ENCODE data around the gene SCCPDH.
"Not testable (repeated sequence)": the region's sequence is repeated elsewhere in the genome, so short reads cannot be mapped to it uniquely, and the experiment has no call there.

Gene SCCPDH

DNA sequence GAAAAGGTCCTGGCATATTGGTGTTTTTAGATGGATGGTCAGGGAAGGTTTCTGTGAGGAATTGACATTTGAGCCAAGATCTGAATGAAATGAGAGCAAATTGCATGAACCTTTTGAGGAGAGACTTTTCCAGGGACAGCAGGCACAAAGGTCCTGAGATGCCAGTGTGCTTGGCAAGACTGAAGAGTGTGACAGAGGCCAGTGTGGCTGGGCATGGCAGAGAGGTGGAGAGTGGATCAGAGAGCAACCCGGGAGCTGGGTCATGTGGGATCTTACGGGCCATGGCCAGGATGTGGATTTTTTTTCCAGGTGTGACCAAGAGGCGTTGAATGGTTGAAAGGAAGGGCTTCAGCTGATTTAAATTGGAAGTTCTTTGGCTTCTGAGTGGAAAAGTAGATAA lies 3.4 kb downstream of the SCCPDH start:
- ChIA-PET POLR2A (no interaction called here), CTCF (no interaction called here)
- TF ChIP-seq GLI2 (tag by site-specific recombination; IDR thresholded peaks at IDR 0.05; ENCODE audit: borderline replicate concordance, low read depth) (no peak), KLF10 (tag by site-specific recombination; IDR thresholded peaks at IDR 0.05) (no peak), KLF9 (tag by site-specific recombination; IDR thresholded peaks at IDR 0.05; ENCODE audit: low read depth) (no peak), HOXA7 (CRISPR knock-in tag; IDR thresholded peaks at IDR 0.05; ENCODE audit: borderline replicate concordance) (no peak), ZNF157 (tag by site-specific recombination; IDR thresholded peaks at IDR 0.05) (no peak), KLF8 (tag by site-specific recombination; IDR thresholded peaks at IDR 0.05) (no peak), ZNF610 (tag by site-specific recombination; IDR thresholded peaks at IDR 0.05; ENCODE audit: borderline replicate concordance) (no peak), ZSCAN16 (tag by site-specific recombination; IDR thresholded peaks at IDR 0.05) (no peak), ZFP3 (tag by site-specific recombination; IDR thresholded peaks at IDR 0.05; ENCODE audit: low read depth) (no peak), ZNF837 (tag by site-specific recombination; IDR thresholded peaks at IDR 0.05) (no peak), ZNF274 (IDR thresholded peaks at IDR 0.05; ENCODE audit: low read length) (no peak), ZNF274 (tag by site-specific recombination; IDR thresholded peaks at IDR 0.05; ENCODE audit: borderline replicate concordance) (no peak), ZNF600 (tag by site-specific recombination; IDR thresholded peaks at IDR 0.05) (no peak), ZNF571 (tag by site-specific recombination; IDR thresholded peaks at IDR 0.05) (no peak), ZNF830 (tag by site-specific recombination; IDR thresholded peaks at IDR 0.05; ENCODE audit: low read depth) (no peak), ZNF423 (tag by site-specific recombination; IDR thresholded peaks at IDR 0.05) (no peak), ZNF701 (tag by site-specific recombination; IDR thresholded peaks at IDR 0.05) (no peak)
- TF ChIP-seq, protein P1, sequence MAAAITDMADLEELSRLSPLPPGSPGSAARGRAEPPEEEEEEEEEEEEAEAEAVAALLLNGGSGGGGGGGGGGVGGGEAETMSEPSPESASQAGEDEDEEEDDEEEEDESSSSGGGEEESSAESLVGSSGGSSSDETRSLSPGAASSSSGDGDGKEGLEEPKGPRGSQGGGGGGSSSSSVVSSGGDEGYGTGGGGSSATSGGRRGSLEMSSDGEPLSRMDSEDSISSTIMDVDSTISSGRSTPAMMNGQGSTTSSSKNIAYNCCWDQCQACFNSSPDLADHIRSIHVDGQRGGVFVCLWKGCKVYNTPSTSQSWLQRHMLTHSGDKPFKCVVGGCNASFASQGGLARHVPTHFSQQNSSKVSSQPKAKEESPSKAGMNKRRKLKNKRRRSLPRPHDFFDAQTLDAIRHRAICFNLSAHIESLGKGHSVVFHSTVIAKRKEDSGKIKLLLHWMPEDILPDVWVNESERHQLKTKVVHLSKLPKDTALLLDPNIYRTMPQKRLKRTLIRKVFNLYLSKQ (tag by site-specific recombination; IDR thresholded peaks at IDR 0.05; ENCODE audit: borderline replicate concordance), result no peak
- no peak overlapping the region for H3K4me3 ChIP-seq (ENCODE audit: low read depth, low read length)
- no peaks in the 10 kb centered on the region for H3K9me3 ChIP-seq (ENCODE audit: control insufficient read depth, insufficient read depth, low read depth, low read length)
- H3K36me3 ChIP-seq (ENCODE audit: control insufficient read depth in 2 of 2, insufficient read depth in 1 of 2, low read length in 2 of 2), result peaks cover 0 to 42% of the 10 kb centered on the region in 2 experiments; a peak in 1 of 3 replicates
- no peaks in the 10 kb centered on the region for H3K4me1 ChIP-seq (ENCODE audit: control insufficient read depth, insufficient read depth, low read length)
- H3K27ac ChIP-seq (ENCODE audit: extremely low read depth, low read depth, low read length), result no peak overlapping the region

DNA sequence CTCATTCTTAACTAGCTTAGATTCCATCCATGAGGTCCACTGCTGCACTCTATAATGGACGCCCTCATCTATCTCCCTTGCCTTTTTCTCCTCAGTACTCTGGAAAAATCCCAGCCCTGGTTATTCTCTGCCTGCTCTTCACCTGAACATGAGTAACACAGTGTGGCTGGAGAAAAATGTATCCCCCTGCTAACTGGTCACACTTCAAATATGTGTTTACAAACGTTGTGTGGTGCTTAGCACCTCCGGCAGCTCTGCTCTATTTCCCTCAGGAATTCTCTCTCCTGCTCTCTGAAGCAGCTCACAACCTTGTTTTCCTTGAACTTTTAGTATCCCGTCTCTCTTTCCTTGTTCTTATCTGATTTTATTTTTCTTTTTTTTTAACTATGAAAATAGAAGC lies 4.1 kb downstream of the SCCPDH start:
- TF ChIP-seq GFI1B (tag by site-specific recombination; IDR thresholded peaks at IDR 0.05) (no peak), ZNF544 (tag by site-specific recombination; IDR thresholded peaks at IDR 0.05) (no peak)
- ChIA-PET POLR2A (no interaction called here), CTCF (interaction anchor here (0.6 kb wide), 1 partner anchor 16 kb away, joined by 3 read pairs; no protein-coding TSS in a partner anchor)
- no peaks in the 10 kb centered on the region for H3K9me3 ChIP-seq (ENCODE audit: control insufficient read depth, insufficient read depth, low read depth, low read length)
- H3K27ac ChIP-seq (ENCODE audit: extremely low read depth, low read depth, low read length), result no peak overlapping the region
- no peaks in the 10 kb centered on the region for H3K4me1 ChIP-seq (ENCODE audit: control insufficient read depth, insufficient read depth, low read length)
- H3K4me3 ChIP-seq (ENCODE audit: low read depth, low read length), result no peak overlapping the region
- H3K36me3 ChIP-seq (ENCODE audit: control insufficient read depth in 2 of 2, insufficient read depth in 1 of 2, low read length in 2 of 2), result peaks cover 0 to 45% of the 10 kb centered on the region in 2 experiments; a peak in 1 of 3 replicates

GRCh38 chr1:246729040-246729439 lies 4.8 kb downstream of the SCCPDH start:
- H3K4me1 ChIP-seq (ENCODE audit: control insufficient read depth, insufficient read depth, low read length); POLR2A ChIA-PET; H3K27ac ChIP-seq (ENCODE audit: extremely low read depth, low read depth, low read length); H3K4me3 ChIP-seq (ENCODE audit: low read depth, low read length); H3K9me3 ChIP-seq (ENCODE audit: control insufficient read depth, insufficient read depth, low read depth, low read length): not testable (repeated sequence)
- CTCF ChIA-PET, result interaction anchor here (0.6 kb wide), 1 partner anchor 15 kb away, joined by 3 read pairs; no protein-coding TSS in a partner anchor
- H3K36me3 ChIP-seq (ENCODE audit: control insufficient read depth in 2 of 2, insufficient read depth in 1 of 2, low read length in 2 of 2), result peaks cover 0 to 49% of the 10 kb centered on the region in 2 experiments; a peak in 1 of 3 replicates

GRCh38 chr1:246730839-246731238 lies 6.6 kb downstream of the SCCPDH start:
- ChIA-PET CTCF (no interaction called here), POLR2A (no interaction called here)
- Histone ChIP-seq H3K9me3 (ENCODE audit: control insufficient read depth, insufficient read depth, low read depth, low read length) (no peaks in the 10 kb centered on the region), H3K4me1 (ENCODE audit: control insufficient read depth, insufficient read depth, low read length) (no peaks in the 10 kb centered on the region), H3K4me3 (ENCODE audit: low read depth, low read length) (no peak overlapping the region), H3K27ac (ENCODE audit: extremely low read depth, low read depth, low read length) (no peak overlapping the region), H3K36me3 (ENCODE audit: control insufficient read depth in 2 of 2, insufficient read depth in 1 of 2, low read length in 2 of 2) (peaks cover 0 to 67% of the 10 kb centered on the region in 2 experiments; a peak in 1 of 3 replicates)
- TF ChIP-seq ZSCAN23 (tag by site-specific recombination; IDR thresholded peaks at IDR 0.05) (no peak), OVOL3 (tag by site-specific recombination; IDR thresholded peaks at IDR 0.05) (no peak), ZNF426 (tag by site-specific recombination; IDR thresholded peaks at IDR 0.05) (no peak), ZNF169 (tag by site-specific recombination; IDR thresholded peaks at IDR 0.05) (no peak)
- TF ChIP-seq, protein P2, sequence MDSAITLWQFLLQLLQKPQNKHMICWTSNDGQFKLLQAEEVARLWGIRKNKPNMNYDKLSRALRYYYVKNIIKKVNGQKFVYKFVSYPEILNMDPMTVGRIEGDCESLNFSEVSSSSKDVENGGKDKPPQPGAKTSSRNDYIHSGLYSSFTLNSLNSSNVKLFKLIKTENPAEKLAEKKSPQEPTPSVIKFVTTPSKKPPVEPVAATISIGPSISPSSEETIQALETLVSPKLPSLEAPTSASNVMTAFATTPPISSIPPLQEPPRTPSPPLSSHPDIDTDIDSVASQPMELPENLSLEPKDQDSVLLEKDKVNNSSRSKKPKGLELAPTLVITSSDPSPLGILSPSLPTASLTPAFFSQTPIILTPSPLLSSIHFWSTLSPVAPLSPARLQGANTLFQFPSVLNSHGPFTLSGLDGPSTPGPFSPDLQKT (IDR thresholded peaks at IDR 0.05; ENCODE audit: borderline replicate concordance, low read depth, low read length), result no peak
- TF ChIP-seq, protein P3, sequence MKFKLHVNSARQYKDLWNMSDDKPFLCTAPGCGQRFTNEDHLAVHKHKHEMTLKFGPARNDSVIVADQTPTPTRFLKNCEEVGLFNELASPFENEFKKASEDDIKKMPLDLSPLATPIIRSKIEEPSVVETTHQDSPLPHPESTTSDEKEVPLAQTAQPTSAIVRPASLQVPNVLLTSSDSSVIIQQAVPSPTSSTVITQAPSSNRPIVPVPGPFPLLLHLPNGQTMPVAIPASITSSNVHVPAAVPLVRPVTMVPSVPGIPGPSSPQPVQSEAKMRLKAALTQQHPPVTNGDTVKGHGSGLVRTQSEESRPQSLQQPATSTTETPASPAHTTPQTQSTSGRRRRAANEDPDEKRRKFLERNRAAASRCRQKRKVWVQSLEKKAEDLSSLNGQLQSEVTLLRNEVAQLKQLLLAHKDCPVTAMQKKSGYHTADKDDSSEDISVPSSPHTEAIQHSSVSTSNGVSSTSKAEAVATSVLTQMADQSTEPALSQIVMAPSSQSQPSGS (tag by site-specific recombination; IDR thresholded peaks at IDR 0.05; ENCODE audit: low read depth), result no peak

All from HEK293 (cell line).